ENCODE results near the gene AHCY. TPM values are rescaled to one million over a fixed set of nuclear protein-coding genes. Genes with fewer than 3 reads are reported as not detected.

Gene AHCY
- total RNA-seq, 2 donors from 2014 or later, result 73.2 to 85.4 TPM

Small RNA genes within 50 kb of the gene (small RNA-seq; reads per million reads assigned to genes)
- gene AL356299.1, result not detected

Other genes starting within 250 kb of the AHCY start
- gene EIF2S2, start 191.1 kb downstream of the AHCY start, total RNA-seq, result 10 to 100 TPM; 22.6 to 40.2 TPM
- not detected for gene ASIP, start 61.9 kb downstream of the AHCY start, total RNA-seq
- gene ITCH, start 59.9 kb upstream of the AHCY start, total RNA-seq, result 10 to 100 TPM; 22.4 to 24.4 TPM
- gene DYNLRB1, start 213.1 kb upstream of the AHCY start, total RNA-seq, result 10 to 100 TPM; 58.9 to 64.3 TPM

Data from body of pancreas (tissue), 2 donors.